H9 (cell line): ENCODE data around the gene C2CD2. TPM values are rescaled to one million over a fixed set of nuclear protein-coding genes. Genes with fewer than 3 reads are reported as not detected.

Source experiments
- DNase-seq: peaks from one replicate; pipeline ENCODE4 v3.0.0-alpha.2; 2017
- H2AFZ ChIP-seq: one replicate; pipeline ENCODE4 v1.6.1; 2013; ENCODE audit warnings: mild to moderate bottlenecking, low read length, control low read depth, moderate library complexity
- H2AK5ac ChIP-seq: 2 replicates; pipeline ENCODE4 v1.6.1; 2013; ENCODE audit warnings: low read length, control low read depth, mixed read lengths; ENCODE audit not compliant: insufficient read length
- H2BK120ac ChIP-seq: one replicate; pipeline ENCODE4 v1.6.1; 2013; ENCODE audit warnings: low read depth, mild to moderate bottlenecking, low read length, control low read depth, inconsistent platforms; ENCODE audit not compliant: poor library complexity, severe bottlenecking
- H2BK12ac ChIP-seq: 2 replicates; pipeline ENCODE4 v1.6.1; 2013; ENCODE audit warnings: low read length, control low read depth, mixed read lengths, low read depth; ENCODE audit not compliant: insufficient read length
- H2BK15ac ChIP-seq: 2 replicates; pipeline ENCODE4 v1.6.1; 2013; ENCODE audit warnings: low read depth, low read length, control low read depth
- H2BK20ac ChIP-seq: one replicate; pipeline ENCODE4 v1.6.1; 2013; ENCODE audit warnings: low read depth, mild to moderate bottlenecking, low read length, control low read depth, inconsistent platforms; ENCODE audit not compliant: poor library complexity, severe bottlenecking
- H2BK5ac ChIP-seq: 2 replicates; pipeline ENCODE4 v1.6.1; 2013; ENCODE audit warnings: low read length, control low read depth, mixed read lengths; ENCODE audit not compliant: insufficient read length
- H3K14ac ChIP-seq: 2 replicates; pipeline ENCODE4 v1.6.1; 2013; ENCODE audit warnings: low read length, control low read depth; ENCODE audit not compliant: insufficient read depth
- H3K18ac ChIP-seq: 2 replicates; pipeline ENCODE4 v1.6.1; 2013; ENCODE audit warnings: low read depth, mild to moderate bottlenecking, mixed read lengths, low read length, control low read depth; ENCODE audit not compliant: insufficient read length
- H3K23ac ChIP-seq: 2 replicates; pipeline ENCODE4 v1.6.1; 2013; ENCODE audit warnings: low read length, control low read depth, mixed read lengths, low read depth; ENCODE audit not compliant: insufficient read length
- H3K23me2 ChIP-seq: 2 replicates; pipeline ENCODE4 v1.6.1; 2013; ENCODE audit warnings: low read depth, mild to moderate bottlenecking, mixed read lengths, low read length, control low read depth; ENCODE audit not compliant: insufficient read length, poor library complexity, severe bottlenecking
- H3K27ac ChIP-seq: 2 replicates; pipeline ENCODE4 v1.5.1; 2013; ENCODE audit warnings: low read length, control low read depth, mixed read lengths, low read depth; ENCODE audit not compliant: insufficient read length
- H3K27me3 ChIP-seq: 2 replicates; pipeline ENCODE4 v1.6.1; 2013; ENCODE audit warnings: low read length, control low read depth, inconsistent platforms; ENCODE audit not compliant: insufficient read depth
- H3K4ac ChIP-seq: 2 replicates; pipeline ENCODE4 v1.6.1; 2013; ENCODE audit warnings: low read depth, mild to moderate bottlenecking, control low read depth, inconsistent platforms, low read length, moderate library complexity
- H3K4me1 ChIP-seq: 2 replicates; pipeline ENCODE4 v1.6.1; 2013; ENCODE audit warnings: low read length, control low read depth, inconsistent platforms; ENCODE audit not compliant: insufficient read depth
- H3K4me2 ChIP-seq: 2 replicates; pipeline ENCODE4 v1.6.1; 2013; ENCODE audit warnings: low read length, control low read depth, mixed read lengths; ENCODE audit not compliant: insufficient read length, insufficient read depth
- H3K56ac ChIP-seq: 2 replicates; pipeline ENCODE4 v1.6.1; 2013; ENCODE audit warnings: low read depth, mild to moderate bottlenecking, mixed read lengths, low read length, control low read depth; ENCODE audit not compliant: insufficient read length
- H3K79me1 ChIP-seq: 2 replicates; pipeline ENCODE4 v1.6.1; 2013; ENCODE audit warnings: low read depth, mild to moderate bottlenecking, moderate library complexity, low read length, control low read depth, inconsistent platforms; ENCODE audit not compliant: insufficient read depth, poor library complexity, severe bottlenecking
- H3K79me2 ChIP-seq: 2 replicates; pipeline ENCODE4 v1.6.1; 2013; ENCODE audit warnings: low read length, control low read depth, inconsistent platforms; ENCODE audit not compliant: insufficient read depth
- H3K9ac ChIP-seq: 2 replicates; pipeline ENCODE4 v1.6.1; 2013; ENCODE audit warnings: low read length, control low read depth, mixed read lengths; ENCODE audit not compliant: insufficient read length; ENCODE audit errors: extremely low read depth
- H3K9me3 ChIP-seq: one replicate; pipeline ENCODE4 v1.6.1; 2013; ENCODE audit warnings: low read depth, low read length, inconsistent platforms; ENCODE audit not compliant: control insufficient read depth
- H3T11ph ChIP-seq: one replicate; pipeline ENCODE4 v1.6.1; 2013; ENCODE audit warnings: mild to moderate bottlenecking, low read length, control low read depth, inconsistent platforms
- H4K20me1 ChIP-seq: one replicate; pipeline ENCODE4 v1.6.1; 2013; ENCODE audit not compliant: control insufficient read depth, insufficient read length, insufficient read depth
- H4K5ac ChIP-seq: 2 replicates; pipeline ENCODE4 v1.6.1; 2013; ENCODE audit warnings: low read depth, mild to moderate bottlenecking, mixed read lengths, low read length, control low read depth; ENCODE audit not compliant: insufficient read length
- H4K8ac ChIP-seq: replicated peaks from 2 replicates; pipeline ENCODE4 v1.6.1; 2013; ENCODE audit warnings: low read length, control low read depth, mixed read lengths, low read depth; ENCODE audit not compliant: insufficient read length
- H4K91ac ChIP-seq: 2 replicates; pipeline ENCODE4 v1.6.1; 2013; ENCODE audit warnings: low read depth, mild to moderate bottlenecking, moderate library complexity, mixed read lengths, low read length, control low read depth; ENCODE audit not compliant: insufficient read length
- H3K27ac Mint-ChIP-seq, 3 experiments: 2 replicates in 2 of 3; 3 replicates in 1 of 3; pipeline ENCODE4 v1.8.0; 2020 to 2021; ENCODE audit warnings: mixed read lengths in 3 of 3, mild to moderate bottlenecking in 1 of 3, moderate library complexity in 1 of 3
- H3K27me3 Mint-ChIP-seq: 2 replicates; pipeline ENCODE4 v1.8.0; 2021; ENCODE audit warnings: low read depth, mild to moderate bottlenecking, moderate library complexity, mixed read lengths
- H3K36me3 Mint-ChIP-seq, 3 experiments: 2 replicates in 2 of 3; 3 replicates in 1 of 3; pipeline ENCODE4 v1.8.0; 2020 to 2021; ENCODE audit warnings: low read depth in 3 of 3, mixed read lengths in 3 of 3; ENCODE audit not compliant: insufficient read depth in 1 of 3
- H3K4me1 Mint-ChIP-seq, 2 experiments: 2 replicates each; pipeline ENCODE4 v1.8.0; 2020; ENCODE audit warnings: mixed read lengths in 2 of 2
- H3K4me3 Mint-ChIP-seq, 2 experiments: 2 replicates in 1 of 2; 3 replicates in 1 of 2; pipeline ENCODE4 v1.8.0; 2020 to 2021; ENCODE audit warnings: mild to moderate bottlenecking in 2 of 2, mixed read lengths in 2 of 2, moderate library complexity in 1 of 2
- H3K9me3 Mint-ChIP-seq, 2 experiments: 2 replicates in 1 of 2; 3 replicates in 1 of 2; pipeline ENCODE4 v1.8.0; 2020; ENCODE audit warnings: mild to moderate bottlenecking in 2 of 2, mixed read lengths in 2 of 2, moderate library complexity in 1 of 2
- WGBS: extraction: QIAGEN DNeasy Blood & Tissue Kit; methylation state at CpG from one replicate; pipeline ENCODE4 v1.1.7; 2013; ENCODE audit warnings: missing lambda C conversion rate, low lambda C conversion rate, mixed read lengths; ENCODE audit not compliant: insufficient read length; ENCODE audit errors: extremely low coverage; 5-methylcytosine and 5-hydroxymethylcytosine counted together
- total RNA-seq: library from RNA; stranded (reverse); gene quantifications from 2 replicates; pipeline ENCODE4 v1.2.1, GENCODE V29; 2021
- TF ChIP-seq, protein P1 (sequence below): fragments of 200-600 bp; sonication (generic); conservative IDR thresholded peaks from 3 replicates; pipeline ENCODE4 v1.8.0; 2021; ENCODE audit warnings: antibody characterized with exemption, mild to moderate bottlenecking

Gene C2CD2
- total RNA-seq, 1 experiment from 2014 or later = 14.6 TPM

DNA sequence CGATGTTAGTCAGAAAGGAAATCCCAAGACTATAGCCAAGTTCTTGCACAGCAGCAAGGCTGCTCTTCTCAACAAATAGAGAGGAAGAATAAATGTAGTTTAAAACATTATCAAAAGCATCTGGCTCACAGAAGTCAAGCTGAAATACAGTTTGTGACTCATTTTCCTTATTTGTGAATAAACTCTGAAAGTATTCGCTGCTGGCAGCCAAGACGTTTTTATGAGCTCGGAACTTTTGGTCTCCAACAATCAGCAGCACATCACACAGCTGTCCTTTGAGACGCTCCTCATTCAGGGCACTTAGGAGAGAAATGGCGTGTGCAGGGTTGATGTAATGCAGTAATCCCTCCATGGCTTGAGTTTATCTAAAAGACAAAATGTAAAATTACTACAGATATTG lies 39.9 kb upstream of the C2CD2 start:
- Histone ChIP-seq H2BK5ac (no peak overlapping the region), H3K23ac (no peak overlapping the region), H3T11ph (no peak overlapping the region), H4K8ac (no peak overlapping the region), H3K27ac (no peak overlapping the region), H3K79me2 (no peaks in the 10 kb centered on the region), H3K14ac (no peak overlapping the region), H3K4ac (no peak overlapping the region), H4K5ac (no peak overlapping the region), H2AK5ac (no peak overlapping the region), H4K20me1 (no peaks in the 10 kb centered on the region), H2BK15ac (no peak overlapping the region), H2AFZ (no peak overlapping the region), H3K18ac (no peak overlapping the region), H2BK12ac (no peak overlapping the region), H2BK20ac (no peak overlapping the region), H3K23me2 (no peaks in the 10 kb centered on the region), H3K56ac (no peak overlapping the region), H3K9ac (no peak overlapping the region), H3K9me3 (peaks cover 11% of the 10 kb centered on the region), H3K27me3 (no peaks in the 10 kb centered on the region), H3K4me2 (no peak overlapping the region), H4K91ac (no peak overlapping the region), H3K4me1 (no peaks in the 10 kb centered on the region), H2BK120ac (no peak overlapping the region), H3K79me1 (no peaks in the 10 kb centered on the region)
- WGBS = no CpG with 5 or more reads among the region's 6 CpGs
- Mint-ChIP-seq H3K36me3 (peaks cover 69 to 79% (median 76%) of the 10 kb centered on the region in 3 experiments), H3K27me3 (no peaks in the 10 kb centered on the region), H3K27ac (no peak overlapping the region), H3K4me3 (no peak overlapping the region), H3K4me1 (no peaks in the 10 kb centered on the region), H3K9me3 (peaks cover 20 to 28% of the 10 kb centered on the region in 2 experiments)
- TF ChIP-seq, protein P1, sequence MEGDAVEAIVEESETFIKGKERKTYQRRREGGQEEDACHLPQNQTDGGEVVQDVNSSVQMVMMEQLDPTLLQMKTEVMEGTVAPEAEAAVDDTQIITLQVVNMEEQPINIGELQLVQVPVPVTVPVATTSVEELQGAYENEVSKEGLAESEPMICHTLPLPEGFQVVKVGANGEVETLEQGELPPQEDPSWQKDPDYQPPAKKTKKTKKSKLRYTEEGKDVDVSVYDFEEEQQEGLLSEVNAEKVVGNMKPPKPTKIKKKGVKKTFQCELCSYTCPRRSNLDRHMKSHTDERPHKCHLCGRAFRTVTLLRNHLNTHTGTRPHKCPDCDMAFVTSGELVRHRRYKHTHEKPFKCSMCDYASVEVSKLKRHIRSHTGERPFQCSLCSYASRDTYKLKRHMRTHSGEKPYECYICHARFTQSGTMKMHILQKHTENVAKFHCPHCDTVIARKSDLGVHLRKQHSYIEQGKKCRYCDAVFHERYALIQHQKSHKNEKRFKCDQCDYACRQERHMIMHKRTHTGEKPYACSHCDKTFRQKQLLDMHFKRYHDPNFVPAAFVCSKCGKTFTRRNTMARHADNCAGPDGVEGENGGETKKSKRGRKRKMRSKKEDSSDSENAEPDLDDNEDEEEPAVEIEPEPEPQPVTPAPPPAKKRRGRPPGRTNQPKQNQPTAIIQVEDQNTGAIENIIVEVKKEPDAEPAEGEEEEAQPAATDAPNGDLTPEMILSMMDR = no peak
- DNase-seq = no peak
